Subcutaneous adipose tissue (tissue), 4 donors: Measurements from ENCODE around the gene KLF6. TPM values are rescaled to one million over a fixed set of nuclear protein-coding genes. Genes with fewer than 3 reads are reported as not detected.

Experiments
- CTCF ChIP-seq: fragments of 450-650 bp; IDR thresholded peaks from one replicate; pipeline ENCODE4 v1.5.1; 2016; ENCODE audit warnings: low read depth, mild to moderate bottlenecking, control low read depth, antibody characterized with exemption, moderate library complexity
- total RNA-seq, 4 donors: library from RNA; depleted of rRNA; stranded (reverse); fragments of >200 nt; gene quantifications; one replicate each; pipeline ENCODE4 v1.1.0, GENCODE V29; 2016

Gene KLF6
- total RNA-seq, 4 donors from 2014 or later, result 108 to 205 (median 150) TPM

GRCh38 chr10:3780771-3781467 lies 4.1 kb downstream of the KLF6 start:
- no peak for TF ChIP-seq CTCF

GRCh38 chr10:3780021-3780770 lies 4.8 kb downstream of the KLF6 start:
- no peak for TF ChIP-seq CTCF

- no peak for TF ChIP-seq CTCF
Observed at GRCh38 chr10:3779158-3779741, 5.8 kb downstream of the KLF6 start.

GRCh38 chr10:3778692-3779157 lies 6.3 kb downstream of the KLF6 start:
- no peak for TF ChIP-seq CTCF

- TF ChIP-seq CTCF, result no peak
Observed at GRCh38 chr10:3777981-3778691, 6.9 kb downstream of the KLF6 start.

- TF ChIP-seq CTCF, result no peak
Observed at GRCh38 chr10:3776796-3777571, 8.0 kb downstream of the KLF6 start.
